Upper lobe of right lung (tissue), 1 donor: ENCODE results near the gene PLCH1. TPM values are rescaled to one million over a fixed set of nuclear protein-coding genes. Genes with fewer than 3 reads are reported as not detected.
"Not testable (repeated sequence)": the region's sequence is repeated elsewhere in the genome, so short reads cannot be mapped to it uniquely, and the experiment has no call there.

Source experiments
- ATAC-seq: fragments of 200-7000 bp; cut with Tn5 transposase; one replicate; pipeline ENCODE4 v1.9.1; 2020; ENCODE audit warnings: mild to moderate bottlenecking, moderate library complexity
- DNase-seq: peaks from one replicate; pipeline ENCODE4 v3.0.0-alpha.2; 2020
- H3K27ac ChIP-seq: fragments of 200-600 bp; one replicate; pipeline ENCODE4 v1.8.0; 2022
- H3K27me3 ChIP-seq: fragments of 200-600 bp; one replicate; pipeline ENCODE4 v1.8.0; 2022; ENCODE audit warnings: mild to moderate bottlenecking
- H3K36me3 ChIP-seq: fragments of 200-600 bp; one replicate; pipeline ENCODE4 v1.8.0; 2022
- H3K4me1 ChIP-seq: fragments of 200-600 bp; one replicate; pipeline ENCODE4 v1.8.0; 2022
- H3K4me3 ChIP-seq: fragments of 200-600 bp; one replicate; pipeline ENCODE4 v1.8.0; 2022; ENCODE audit warnings: mild to moderate bottlenecking
- H3K9me3 ChIP-seq: fragments of 200-600 bp; one replicate; pipeline ENCODE4 v1.8.0; 2022
- CTCF ChIP-seq: fragments of 200-600 bp; IDR thresholded peaks from one replicate; pipeline ENCODE4 v1.8.0; 2022; ENCODE audit warnings: antibody characterized with exemption
- intact Hi-C: fragments of 100-400 bp; cut with DNase I; formaldehyde crosslinking; loops from one replicate; pipeline ENCODE4 v1.11.0; 2022
- total RNA-seq: library from RNA; stranded (reverse); fragmentation: NEBNext Ultra II Directional; extraction: Animal tissue kit (Norgen Biotek cat#: 25700); gene quantifications from one replicate; pipeline ENCODE4 v1.2.1, GENCODE V29; 2021
- donor health status: DM: no; HTN: yes; CAD: no; lungs with severe emphysema.

Gene PLCH1
- total RNA-seq, 1 donor from 2014 or later = 12.1 TPM

DNA sequence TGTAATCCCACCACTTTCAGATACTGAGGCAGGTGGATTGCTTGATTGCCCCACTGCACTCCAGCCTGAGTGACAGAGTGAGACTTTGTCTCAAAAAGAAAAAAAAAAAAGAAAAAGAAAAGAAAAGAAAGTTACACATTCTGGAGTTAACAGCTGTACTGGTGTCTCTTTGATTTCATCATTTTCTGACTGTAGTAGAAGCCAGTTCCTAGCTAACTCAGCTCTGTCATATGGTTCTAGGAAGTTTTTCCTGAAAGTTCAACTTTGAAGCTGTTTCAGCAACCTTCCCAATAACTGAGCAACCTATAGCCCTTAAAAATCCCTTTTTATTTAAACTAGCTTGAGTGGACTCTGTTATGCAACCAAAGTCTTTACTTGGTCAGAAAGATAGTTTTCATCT, 346.8 kb downstream of the PLCH1 start:
- ATAC-seq = no peak
- TF ChIP-seq CTCF = no peak

DNA sequence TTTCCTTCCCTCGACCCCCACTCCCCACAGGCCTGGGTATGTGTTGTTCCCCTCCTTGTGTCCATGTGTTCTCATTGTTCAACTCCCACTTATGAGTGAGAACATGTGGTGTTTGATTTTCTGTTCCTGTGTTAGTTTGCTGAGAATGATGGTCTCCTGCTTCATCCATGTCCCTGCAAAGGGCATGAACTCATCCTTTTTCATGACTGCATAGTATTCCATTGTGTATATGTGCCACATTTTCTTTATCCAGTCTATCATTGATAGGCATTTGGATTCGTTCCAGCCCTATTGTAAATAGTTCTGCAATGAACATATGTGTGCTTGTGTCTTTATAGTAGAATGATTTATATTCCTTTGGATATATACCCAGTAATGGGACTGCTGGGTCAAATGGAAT, 350.0 kb downstream of the PLCH1 start:
- intact Hi-C loops, H3K36me3 ChIP-seq, H3K9me3 ChIP-seq, H3K4me1 ChIP-seq, DNase-seq, H3K4me3 ChIP-seq, ATAC-seq, H3K27me3 ChIP-seq, H3K27ac ChIP-seq: not testable (repeated sequence)

More for the DNA sequence above, 346.8 kb downstream of the PLCH1 start:
- Histone ChIP-seq H3K4me3 (no peak overlapping the region), H3K36me3 (no peaks in the 10 kb centered on the region), H3K4me1 (no peaks in the 10 kb centered on the region), H3K9me3 (no peaks in the 10 kb centered on the region), H3K27ac (no peak overlapping the region), H3K27me3 (no peaks in the 10 kb centered on the region)
- intact Hi-C loops = no loop called here
- no peak for DNase-seq

DNA sequence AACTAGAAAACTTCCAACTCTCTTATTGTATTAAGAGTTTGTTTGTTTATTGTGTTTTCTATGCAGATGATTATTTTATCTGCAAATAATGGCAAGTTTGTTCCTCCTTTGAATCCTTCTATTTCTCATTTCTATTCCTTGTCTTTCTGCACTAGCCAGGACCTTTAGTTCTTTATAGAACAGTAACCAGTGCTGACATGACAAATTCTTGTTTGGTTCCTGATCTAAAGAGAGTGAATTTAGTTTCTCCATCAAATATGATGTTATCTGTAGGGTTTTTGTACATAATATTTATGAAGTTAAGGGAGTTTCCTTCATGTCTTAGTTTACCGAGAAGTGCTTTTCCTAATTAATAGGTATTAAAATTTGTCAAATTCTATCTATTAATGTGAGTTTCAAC, 350.6 kb downstream of the PLCH1 start:
- no peaks in the 10 kb centered on the region for H3K27me3 ChIP-seq
- peaks cover 6% of the 10 kb centered on the region for H3K4me1 ChIP-seq
- DNase-seq (no peak), ATAC-seq (no peak)
- H3K9me3 ChIP-seq = no peaks in the 10 kb centered on the region
- no peak for TF ChIP-seq CTCF
- no peak overlapping the region for H3K27ac ChIP-seq
- intact Hi-C loops = no loop called here
- H3K36me3 ChIP-seq = no peaks in the 10 kb centered on the region
- no peak overlapping the region for H3K4me3 ChIP-seq

GRCh38 chr3:155393316-155393715, 351.6 kb downstream of the PLCH1 start:
- no peak for ATAC-seq
- DNase-seq = no peak
- Histone ChIP-seq H3K4me1 (peaks cover 6% of the 10 kb centered on the region), H3K4me3 (no peak overlapping the region), H3K27me3 (no peaks in the 10 kb centered on the region), H3K9me3 (no peaks in the 10 kb centered on the region), H3K27ac (no peak overlapping the region), H3K36me3 (no peaks in the 10 kb centered on the region)
- no peak for TF ChIP-seq CTCF
- intact Hi-C loops = no loop called here

- intact Hi-C loops = no loop called here
- Histone ChIP-seq H3K9me3 (no peaks in the 10 kb centered on the region), H3K27ac (peak overlapping the region; percentile 48), H3K27me3 (no peaks in the 10 kb centered on the region), H3K36me3 (no peaks in the 10 kb centered on the region), H3K4me1 (peaks cover 6% of the 10 kb centered on the region), H3K4me3 (no peak overlapping the region)
- no peak for TF ChIP-seq CTCF
- no peak for DNase-seq
- peak; percentile 51 for ATAC-seq
Observed at GRCh38 chr3:155392138-155392537, 352.7 kb downstream of the PLCH1 start.

DNA sequence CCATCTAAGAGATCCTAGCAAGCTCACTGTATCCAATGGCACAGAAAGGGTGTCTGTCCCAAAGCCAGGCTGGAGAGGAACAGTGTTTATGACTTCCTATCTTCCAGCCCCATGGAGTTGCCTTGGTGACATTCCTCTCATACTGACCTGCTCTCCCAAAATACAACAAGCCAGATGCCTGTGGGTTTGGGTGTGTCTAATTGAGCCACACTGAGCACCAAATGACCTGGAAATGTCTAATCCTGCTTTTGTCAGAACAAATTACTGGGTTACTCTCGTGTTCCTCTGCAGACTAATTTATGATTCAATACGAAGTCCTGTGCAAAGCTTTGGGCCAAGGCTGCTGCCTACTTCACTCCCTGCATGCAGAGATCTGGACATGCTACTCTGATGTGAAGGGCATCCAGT, 353.3 kb downstream of the PLCH1 start:
- ATAC-seq (peak; percentile 96), DNase-seq (no peak)
- peaks cover 6% of the 10 kb centered on the region for H3K4me1 ChIP-seq
- H3K9me3 ChIP-seq = no peaks in the 10 kb centered on the region
- no peaks in the 10 kb centered on the region for H3K27me3 ChIP-seq
- no peak overlapping the region for H3K4me3 ChIP-seq
- intact Hi-C loops = no loop called here
- H3K36me3 ChIP-seq = no peaks in the 10 kb centered on the region
- TF ChIP-seq CTCF = no peak
- H3K27ac ChIP-seq = peak overlapping the region; percentile 48
